Measurements from ENCODE around the gene SOBP. TPM values are rescaled to one million over a fixed set of nuclear protein-coding genes. Genes with fewer than 3 reads are reported as not detected.

Gene SOBP
- polyA plus RNA-seq, 1 donor (not counting 4 experiments of a cell fraction or from before 2014, with no cell fraction given): not detected

DNA sequence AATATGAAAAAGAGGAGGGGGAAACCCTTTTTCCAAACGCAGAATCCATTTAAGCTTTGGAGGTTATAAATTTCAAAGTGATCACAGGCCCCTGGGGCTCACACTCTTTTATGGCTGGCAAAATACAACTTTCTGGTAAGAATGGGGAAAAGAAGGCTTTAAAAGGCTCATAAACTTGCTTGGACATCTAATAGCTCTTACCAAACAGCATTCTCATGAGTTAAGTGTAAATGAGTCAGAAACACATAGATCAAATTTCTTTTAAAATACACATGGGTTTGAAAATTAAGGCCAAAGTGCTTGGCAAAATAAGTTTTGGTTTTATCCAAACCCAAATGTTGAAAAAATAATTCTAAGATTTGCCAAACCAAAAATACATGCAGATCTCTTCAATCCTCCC, 154.6 kb downstream of the SOBP start:
- no peaks in the 10 kb centered on the region for H3K4me1 ChIP-seq (ENCODE audit: control insufficient read depth, extremely low read depth, insufficient read depth, low read length)
- H4K20me1 ChIP-seq (ENCODE audit: control insufficient read depth, extremely low read depth, insufficient read depth, low read length): no peaks in the 10 kb centered on the region
- H3K36me3 ChIP-seq (ENCODE audit: control insufficient read depth in 2 of 2, extremely low read depth in 1 of 2, insufficient read depth in 2 of 2, low read length in 2 of 2): no peaks in the 10 kb centered on the region
- TF ChIP-seq, protein P1, sequence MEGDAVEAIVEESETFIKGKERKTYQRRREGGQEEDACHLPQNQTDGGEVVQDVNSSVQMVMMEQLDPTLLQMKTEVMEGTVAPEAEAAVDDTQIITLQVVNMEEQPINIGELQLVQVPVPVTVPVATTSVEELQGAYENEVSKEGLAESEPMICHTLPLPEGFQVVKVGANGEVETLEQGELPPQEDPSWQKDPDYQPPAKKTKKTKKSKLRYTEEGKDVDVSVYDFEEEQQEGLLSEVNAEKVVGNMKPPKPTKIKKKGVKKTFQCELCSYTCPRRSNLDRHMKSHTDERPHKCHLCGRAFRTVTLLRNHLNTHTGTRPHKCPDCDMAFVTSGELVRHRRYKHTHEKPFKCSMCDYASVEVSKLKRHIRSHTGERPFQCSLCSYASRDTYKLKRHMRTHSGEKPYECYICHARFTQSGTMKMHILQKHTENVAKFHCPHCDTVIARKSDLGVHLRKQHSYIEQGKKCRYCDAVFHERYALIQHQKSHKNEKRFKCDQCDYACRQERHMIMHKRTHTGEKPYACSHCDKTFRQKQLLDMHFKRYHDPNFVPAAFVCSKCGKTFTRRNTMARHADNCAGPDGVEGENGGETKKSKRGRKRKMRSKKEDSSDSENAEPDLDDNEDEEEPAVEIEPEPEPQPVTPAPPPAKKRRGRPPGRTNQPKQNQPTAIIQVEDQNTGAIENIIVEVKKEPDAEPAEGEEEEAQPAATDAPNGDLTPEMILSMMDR (optimal IDR thresholded peaks at IDR 0.05 in 1 of 3, IDR thresholded peaks at IDR 0.05 in 1 of 3, conservative IDR thresholded peaks at IDR 0.05 in 1 of 3; ENCODE audit: extremely low read depth in 1 of 3, insufficient read depth in 2 of 3, low read length in 3 of 3): no peak
- no peak for TF ChIP-seq EZH2 (IDR thresholded peaks at IDR 0.05; ENCODE audit: low read length)
- H3K9me1 ChIP-seq (ENCODE audit: control insufficient read depth, extremely low read depth, insufficient read depth, low read length): no peaks in the 10 kb centered on the region
- H3K9ac ChIP-seq (ENCODE audit: control insufficient read depth, extremely low read depth, insufficient read depth, low read length): no peak overlapping the region
- H3K79me2 ChIP-seq (ENCODE audit: control insufficient read depth, insufficient read depth, low read length): no peaks in the 10 kb centered on the region
- FAIRE-seq (no peak), DNase-seq (ENCODE audit: low read depth, low spot score) (no peak)
- dilution Hi-C loops (cut with MboI; ENCODE audit: extremely low pct_ligation_motif_present, low sequenced_read_pairs): no loop called here
- no peak overlapping the region for H2AFZ ChIP-seq (ENCODE audit: control insufficient read depth, low read length)
- no peak overlapping the region for H3K4me2 ChIP-seq (ENCODE audit: control insufficient read depth, extremely low read depth, insufficient read depth, low read depth, low read length)
- H3K4me3 ChIP-seq (ENCODE audit: control insufficient read depth in 2 of 3, extremely low read depth in 1 of 3, insufficient read depth in 2 of 3, low read depth in 1 of 3, low read length in 3 of 3): no peak overlapping the region
- H3K9me3 ChIP-seq (ENCODE audit: control insufficient read depth, low read depth, low read length): no peaks in the 10 kb centered on the region
- H3K27ac ChIP-seq (ENCODE audit: control insufficient read depth, insufficient read depth, low read length): no peak overlapping the region
- H3K27me3 ChIP-seq (ENCODE audit: control insufficient read depth, extremely low read depth, insufficient read depth, low read length): peaks cover 11% of the 10 kb centered on the region

DNA sequence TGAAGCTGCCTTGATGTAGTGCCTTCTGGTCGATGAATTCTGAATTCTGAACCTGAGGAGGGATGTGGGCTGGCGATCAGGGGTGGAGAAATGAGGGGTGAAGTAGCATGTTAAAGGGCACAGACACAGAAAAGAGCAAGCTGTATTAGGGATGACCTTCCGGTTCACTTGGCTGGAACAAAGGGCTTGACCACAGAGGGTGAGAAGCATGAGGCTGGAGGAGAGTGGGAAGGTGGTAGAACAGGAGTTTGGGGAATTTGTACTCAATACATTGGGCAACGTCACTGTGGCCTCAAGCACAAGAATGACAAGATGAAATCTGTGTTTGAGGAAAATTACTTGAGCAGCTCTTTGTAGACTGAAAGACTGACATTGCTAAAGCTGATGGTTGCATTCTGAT, 155.8 kb downstream of the SOBP start:
- Histone ChIP-seq H3K9me1 (ENCODE audit: control insufficient read depth, extremely low read depth, insufficient read depth, low read length) (no peaks in the 10 kb centered on the region), H3K4me2 (ENCODE audit: control insufficient read depth, extremely low read depth, insufficient read depth, low read depth, low read length) (no peak overlapping the region), H2AFZ (ENCODE audit: control insufficient read depth, low read length) (no peak overlapping the region), H3K79me2 (ENCODE audit: control insufficient read depth, insufficient read depth, low read length) (no peaks in the 10 kb centered on the region), H3K36me3 (ENCODE audit: control insufficient read depth in 2 of 2, extremely low read depth in 1 of 2, insufficient read depth in 2 of 2, low read length in 2 of 2) (no peaks in the 10 kb centered on the region), H3K4me3 (ENCODE audit: control insufficient read depth in 2 of 3, extremely low read depth in 1 of 3, insufficient read depth in 2 of 3, low read depth in 1 of 3, low read length in 3 of 3) (no peak overlapping the region), H3K9me3 (ENCODE audit: control insufficient read depth, low read depth, low read length) (no peaks in the 10 kb centered on the region), H4K20me1 (ENCODE audit: control insufficient read depth, extremely low read depth, insufficient read depth, low read length) (no peaks in the 10 kb centered on the region), H3K27me3 (ENCODE audit: control insufficient read depth, extremely low read depth, insufficient read depth, low read length) (peaks cover 9% of the 10 kb centered on the region), H3K27ac (ENCODE audit: control insufficient read depth, insufficient read depth, low read length) (no peak overlapping the region), H3K4me1 (ENCODE audit: control insufficient read depth, extremely low read depth, insufficient read depth, low read length) (no peaks in the 10 kb centered on the region), H3K9ac (ENCODE audit: control insufficient read depth, extremely low read depth, insufficient read depth, low read length) (no peak overlapping the region)
- no peak for TF ChIP-seq EZH2 (IDR thresholded peaks at IDR 0.05; ENCODE audit: low read length)
- TF ChIP-seq, protein P1 (optimal IDR thresholded peaks at IDR 0.05 in 1 of 3, IDR thresholded peaks at IDR 0.05 in 1 of 3, conservative IDR thresholded peaks at IDR 0.05 in 1 of 3; ENCODE audit: extremely low read depth in 1 of 3, insufficient read depth in 2 of 3, low read length in 3 of 3): no peak
- FAIRE-seq (no peak), DNase-seq (ENCODE audit: low read depth, low spot score) (no peak)
- dilution Hi-C loops (cut with MboI; ENCODE audit: extremely low pct_ligation_motif_present, low sequenced_read_pairs): no loop called here
